PC-9 (cell line): ENCODE data around the gene SEC16B. TPM values are rescaled to one million over a fixed set of nuclear protein-coding genes. Genes with fewer than 3 reads are reported as not detected.

Experiments
- BruUV-seq: library from RNA; stranded (reverse); fragments of 400-500 nt; replicated peaks from 2 replicates; lab custom pipeline; 2021; lab: Mats Ljungman, UMichigan
- CTCF ChIA-PET: fragments of 300-600 bp; sonication (Branson Sonifier 250); formaldehyde crosslinking; loops from one replicate; lab custom pipeline; 2022; ENCODE audit warnings: antibody characterized with exemption; lab: Charles Lee
- POLR2A ChIA-PET: fragments of 300-600 bp; sonication (Branson Sonifier 250); formaldehyde crosslinking; loops from one replicate; lab custom pipeline; 2022; ENCODE audit warnings: antibody characterized with exemption; ENCODE audit not compliant: unreplicated experiment; lab: Charles Lee
- DNase-seq, 2 experiments: peaks; one replicate each; pipeline versions ENCODE4 v3.0.0 to v3.0.0-alpha.2; 2015 to 2022; ENCODE audit warnings: mixed read lengths in 1 of 2
- H2AFZ ChIP-seq: fragments of 200-600 bp; sonication (generic); 2 replicates; pipeline ENCODE4 v1.8.1; 2017; ENCODE audit warnings: antibody characterized with exemption
- H3F3A ChIP-seq: fragments of 200-600 bp; sonication (generic); 2 replicates; pipeline ENCODE4 v1.8.1; 2017; ENCODE audit warnings: antibody characterized with exemption, mild to moderate bottlenecking, low read depth; ENCODE audit not compliant: insufficient read depth
- H3K27ac ChIP-seq: fragments of 200-600 bp; sonication (generic); 2 replicates; pipeline ENCODE4 v1.6.1; 2016; ENCODE audit warnings: mixed run types
- H3K27me3 ChIP-seq: fragments of 200-600 bp; sonication (generic); 2 replicates; pipeline ENCODE4 v1.6.1; 2016; ENCODE audit warnings: low read depth, mixed run types; ENCODE audit not compliant: insufficient read depth
- H3K36me3 ChIP-seq: fragments of 200-600 bp; sonication (generic); 2 replicates; pipeline ENCODE4 v1.6.1; 2016; ENCODE audit warnings: low read depth, mixed run types
- H3K4me1 ChIP-seq: fragments of 200-600 bp; sonication (generic); replicated peaks from 2 replicates; pipeline ENCODE4 v1.6.1; 2016; ENCODE audit warnings: mixed run types; ENCODE audit not compliant: insufficient read depth
- H3K4me2 ChIP-seq: fragments of 200-600 bp; sonication (generic); 2 replicates; pipeline ENCODE4 v1.6.1; 2017; ENCODE audit warnings: mixed run types
- H3K4me3 ChIP-seq: fragments of 200-600 bp; sonication (generic); 2 replicates; pipeline ENCODE4 v1.6.1; 2016; ENCODE audit warnings: mixed run types
- H3K79me2 ChIP-seq: fragments of 200-600 bp; sonication (generic); 2 replicates; pipeline ENCODE4 v1.6.1; 2017; ENCODE audit warnings: low read depth, mixed run types
- H3K9me2 ChIP-seq: fragments of 200-600 bp; sonication (generic); 2 replicates; pipeline ENCODE4 v1.8.1; 2017; ENCODE audit warnings: mild to moderate bottlenecking; ENCODE audit not compliant: insufficient read depth
- H3K9me3 ChIP-seq: fragments of 200-600 bp; sonication (generic); 2 replicates; pipeline ENCODE4 v1.8.1; 2016; ENCODE audit warnings: low read depth; ENCODE audit not compliant: insufficient read depth
- H4K20me1 ChIP-seq: fragments of 200-600 bp; sonication (generic); 2 replicates; pipeline ENCODE4 v1.8.1; 2017; ENCODE audit not compliant: insufficient read depth
- EZH2 ChIP-seq: fragments of 200-600 bp; sonication (generic); IDR thresholded peaks from 2 replicates; pipeline ENCODE4 v1.8.0; 2017; ENCODE audit warnings: antibody characterized with exemption, low read depth
- intact Hi-C: fragments of 100-400 bp; cut with micrococcal nuclease; formaldehyde crosslinking; loops from one replicate; pipeline ENCODE4 v1.10.0; 2022; ENCODE audit not compliant: unreplicated experiment
- total RNA-seq: library from RNA; stranded (reverse); gene quantifications from 2 replicates; pipeline ENCODE4 v1.2.3, GENCODE V29; 2021
- TF ChIP-seq, protein P1 (sequence below): fragments of 200-600 bp; sonication (generic); conservative IDR thresholded peaks from 2 replicates; pipeline ENCODE4 v1.6.1; 2017; ENCODE audit warnings: mixed run types, antibody characterized with exemption, mild to moderate bottlenecking, moderate library complexity

The SEC16B gene
- total RNA-seq, 1 experiment from 2014 or later = 2.0 TPM

DNA sequence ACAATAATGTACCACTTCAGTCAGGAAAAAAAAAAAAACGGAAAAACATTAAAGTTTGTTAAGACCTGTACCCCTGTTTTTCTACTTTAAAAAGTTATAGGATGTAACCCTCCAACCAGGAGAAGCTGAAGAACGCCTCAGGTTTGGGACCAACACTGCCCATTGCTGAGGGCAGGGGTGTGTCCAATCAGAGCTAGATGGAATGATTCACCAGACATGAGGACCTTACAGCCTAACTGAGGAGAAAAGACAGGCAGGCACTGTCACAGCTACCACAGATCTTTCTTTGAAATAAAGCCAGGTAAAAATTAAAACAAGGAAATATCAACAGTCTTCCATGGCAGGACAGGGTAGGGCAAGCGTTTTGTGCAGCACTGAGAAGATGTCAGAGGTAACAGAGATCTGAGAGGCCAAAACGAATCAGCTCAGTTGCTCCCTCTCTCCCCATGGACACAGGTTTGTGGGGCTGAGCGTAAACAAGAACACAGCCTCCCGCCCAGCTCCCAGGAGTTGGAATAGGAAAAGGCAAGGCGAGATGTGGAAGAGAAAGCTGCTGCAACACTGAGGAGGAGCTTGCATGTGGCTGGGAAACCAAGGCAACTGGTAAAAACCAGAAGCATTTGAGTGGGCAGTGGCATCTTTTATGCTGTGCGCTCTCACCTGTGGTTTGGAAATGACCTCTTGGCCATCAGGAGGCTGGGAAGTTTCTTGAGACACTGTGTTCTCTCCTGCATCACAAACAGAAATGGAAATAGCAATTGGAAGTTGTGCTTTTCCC, 34.0 kb downstream of the SEC16B start:
- no peaks in the 10 kb centered on the region for H3K36me3 ChIP-seq
- no peaks in the 10 kb centered on the region; the same call in 1 of the 2 replicates for H3K9me3 ChIP-seq
- H4K20me1 ChIP-seq = no peaks in the 10 kb centered on the region
- no peak overlapping the region for H3K4me2 ChIP-seq
- no peak for DNase-seq
- no peaks in the 10 kb centered on the region for H3K79me2 ChIP-seq
- no peak overlapping the region for H2AFZ ChIP-seq
- no peak overlapping the region for H3K27ac ChIP-seq
- TF ChIP-seq EZH2 = no peak
- TF ChIP-seq, protein P1, sequence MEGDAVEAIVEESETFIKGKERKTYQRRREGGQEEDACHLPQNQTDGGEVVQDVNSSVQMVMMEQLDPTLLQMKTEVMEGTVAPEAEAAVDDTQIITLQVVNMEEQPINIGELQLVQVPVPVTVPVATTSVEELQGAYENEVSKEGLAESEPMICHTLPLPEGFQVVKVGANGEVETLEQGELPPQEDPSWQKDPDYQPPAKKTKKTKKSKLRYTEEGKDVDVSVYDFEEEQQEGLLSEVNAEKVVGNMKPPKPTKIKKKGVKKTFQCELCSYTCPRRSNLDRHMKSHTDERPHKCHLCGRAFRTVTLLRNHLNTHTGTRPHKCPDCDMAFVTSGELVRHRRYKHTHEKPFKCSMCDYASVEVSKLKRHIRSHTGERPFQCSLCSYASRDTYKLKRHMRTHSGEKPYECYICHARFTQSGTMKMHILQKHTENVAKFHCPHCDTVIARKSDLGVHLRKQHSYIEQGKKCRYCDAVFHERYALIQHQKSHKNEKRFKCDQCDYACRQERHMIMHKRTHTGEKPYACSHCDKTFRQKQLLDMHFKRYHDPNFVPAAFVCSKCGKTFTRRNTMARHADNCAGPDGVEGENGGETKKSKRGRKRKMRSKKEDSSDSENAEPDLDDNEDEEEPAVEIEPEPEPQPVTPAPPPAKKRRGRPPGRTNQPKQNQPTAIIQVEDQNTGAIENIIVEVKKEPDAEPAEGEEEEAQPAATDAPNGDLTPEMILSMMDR = no peak
- H3K9me2 ChIP-seq = no peaks in the 10 kb centered on the region; the same call in 1 of the 2 replicates
- intact Hi-C loops = no loop called here
- H3F3A ChIP-seq = no peaks in the 10 kb centered on the region
- CTCF ChIA-PET = no interaction called here
- BruUV-seq = no TSS peak
- POLR2A ChIA-PET = interaction anchor here (0.6 kb wide), 1 partner anchor 96 kb away, joined by 3 read pairs; no protein-coding TSS in a partner anchor
- H3K4me1 ChIP-seq = no peaks in the 10 kb centered on the region
- H3K27me3 ChIP-seq = peaks cover 4% of the 10 kb centered on the region; the same call in 1 of the 2 replicates
- H3K4me3 ChIP-seq = no peak overlapping the region

DNA sequence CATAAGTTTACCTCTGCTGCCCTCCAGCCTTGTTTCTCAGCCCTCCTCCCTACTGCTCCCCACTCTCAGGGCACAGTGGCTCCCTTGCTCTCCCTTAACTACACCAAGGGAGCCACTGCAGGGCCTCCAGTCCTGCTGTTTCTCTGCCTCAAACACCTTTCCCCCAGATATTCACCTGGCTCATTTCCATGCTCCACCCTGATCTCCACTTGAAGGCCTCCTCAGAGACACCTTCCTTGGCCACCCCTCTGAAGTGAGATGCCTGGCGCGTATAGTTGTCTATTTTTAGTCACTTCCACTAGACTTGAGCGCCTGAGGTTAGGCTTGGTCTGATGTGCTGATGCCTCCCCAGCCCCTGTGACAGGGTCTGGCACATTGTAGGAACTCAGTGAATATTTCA, 34.9 kb downstream of the SEC16B start:
- no peak for DNase-seq
- no peak overlapping the region; the same call in 1 of the 2 replicates for H2AFZ ChIP-seq
- H3K4me1 ChIP-seq = no peaks in the 10 kb centered on the region
- TF ChIP-seq, protein P1 = no peak
- no peak for TF ChIP-seq EZH2
- H3K4me2 ChIP-seq = no peak overlapping the region
- H3K36me3 ChIP-seq = no peaks in the 10 kb centered on the region
- H3K27ac ChIP-seq = no peak overlapping the region
- H3K27me3 ChIP-seq = peaks cover 4% of the 10 kb centered on the region; the same call in 1 of the 2 replicates
- POLR2A ChIA-PET = no interaction called here
- no peaks in the 10 kb centered on the region; the same call in 1 of the 2 replicates for H3K9me3 ChIP-seq
- no peaks in the 10 kb centered on the region; the same call in 1 of the 2 replicates for H3K9me2 ChIP-seq
- no peaks in the 10 kb centered on the region for H4K20me1 ChIP-seq
- BruUV-seq = no TSS peak
- H3K79me2 ChIP-seq = no peaks in the 10 kb centered on the region
- no peak overlapping the region for H3K4me3 ChIP-seq
- H3F3A ChIP-seq = no peaks in the 10 kb centered on the region
- intact Hi-C loops = no loop called here
- CTCF ChIA-PET = no interaction called here

DNA sequence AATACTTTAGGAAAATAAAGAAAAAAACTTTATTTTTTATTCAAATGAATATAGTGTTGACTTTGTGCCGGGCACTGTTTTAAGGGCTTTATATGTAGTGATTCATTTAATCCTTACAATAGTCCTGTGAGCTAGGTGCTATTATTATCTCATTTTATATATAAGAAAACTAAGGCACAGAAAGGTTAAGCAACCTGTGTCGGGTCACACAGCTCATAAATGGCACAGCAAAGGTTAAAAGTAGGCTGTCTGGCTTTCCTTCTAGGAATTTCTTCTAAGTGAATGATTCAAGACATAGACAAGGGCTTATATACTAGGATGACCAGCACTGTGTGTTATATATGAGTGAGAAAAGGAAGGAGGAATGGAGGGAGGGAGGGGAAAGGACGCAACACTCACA, 35.4 kb downstream of the SEC16B start:
- intact Hi-C loops = no loop called here
- no TSS peak for BruUV-seq
- Histone ChIP-seq H3K27me3 (peaks cover 4% of the 10 kb centered on the region; the same call in 1 of the 2 replicates), H4K20me1 (no peaks in the 10 kb centered on the region), H3K9me3 (no peaks in the 10 kb centered on the region; the same call in 1 of the 2 replicates), H3K4me2 (no peak overlapping the region), H3K36me3 (no peaks in the 10 kb centered on the region), H3K9me2 (no peaks in the 10 kb centered on the region; the same call in 1 of the 2 replicates), H3F3A (no peaks in the 10 kb centered on the region), H2AFZ (no peak overlapping the region), H3K4me1 (no peaks in the 10 kb centered on the region), H3K27ac (no peak overlapping the region), H3K79me2 (no peaks in the 10 kb centered on the region), H3K4me3 (no peak overlapping the region)
- ChIA-PET POLR2A (no interaction called here), CTCF (interaction anchor here (0.6 kb wide), 1 partner anchor 303 kb away, joined by 3 read pairs; no protein-coding TSS in a partner anchor)
- TF ChIP-seq, protein P1 = no peak
- TF ChIP-seq EZH2 = no peak
- no peak for DNase-seq
